NCI-H446 treated with DMSO at 0.1 percent for 48 hours (cell line): Measurements from ENCODE around the gene TMEM237.

Source experiments
- DNase-seq: peaks from one replicate; lab custom pipeline; 2025; lab: John Stamatoyannopoulos, UW

The TMEM237 gene

DNA sequence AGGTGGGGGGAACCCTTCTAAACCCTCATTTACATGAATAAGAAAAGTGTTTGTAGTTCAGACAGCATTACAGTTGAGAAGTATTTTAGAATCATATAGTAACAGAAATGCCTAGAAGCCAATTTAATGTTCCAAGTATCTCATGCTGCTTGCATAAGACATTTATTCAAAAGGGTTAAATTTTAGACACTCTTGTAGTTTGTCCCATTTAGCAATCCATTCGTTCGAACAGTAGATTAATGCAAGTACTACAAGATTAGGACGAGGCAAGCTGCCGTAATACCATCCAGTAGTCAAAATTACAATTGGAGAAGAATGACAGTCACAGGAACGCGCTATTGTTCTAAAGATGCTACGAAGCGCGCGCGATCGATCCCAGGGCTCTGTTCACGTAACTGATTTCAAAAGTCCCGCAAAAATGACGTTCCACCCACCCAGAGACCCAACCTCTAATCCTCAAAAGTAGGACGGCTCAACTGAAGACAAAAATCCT lies 1.2 kb downstream of the TMEM237 start:
- no peak for DNase-seq

DNA sequence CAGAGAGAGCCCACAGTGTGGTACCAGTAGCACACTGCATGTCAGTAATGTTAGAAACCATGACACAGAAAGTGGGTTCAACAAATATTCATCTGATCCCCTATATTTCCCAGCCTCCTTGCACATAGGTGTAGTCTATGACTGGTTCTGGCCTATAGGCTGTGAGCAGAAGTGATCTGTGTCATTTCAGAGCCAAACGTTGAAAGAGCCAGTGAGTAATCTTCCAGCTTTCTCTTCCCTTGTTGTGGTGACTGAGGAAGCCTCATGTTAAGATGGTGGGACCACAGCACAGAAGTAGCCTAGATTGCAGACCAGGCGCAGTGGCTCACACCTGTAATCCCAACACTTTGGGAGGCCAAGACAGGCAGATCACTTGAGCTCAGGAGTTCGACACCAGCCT lies 4.1 kb downstream of the TMEM237 start:
- no peak for DNase-seq

DNA sequence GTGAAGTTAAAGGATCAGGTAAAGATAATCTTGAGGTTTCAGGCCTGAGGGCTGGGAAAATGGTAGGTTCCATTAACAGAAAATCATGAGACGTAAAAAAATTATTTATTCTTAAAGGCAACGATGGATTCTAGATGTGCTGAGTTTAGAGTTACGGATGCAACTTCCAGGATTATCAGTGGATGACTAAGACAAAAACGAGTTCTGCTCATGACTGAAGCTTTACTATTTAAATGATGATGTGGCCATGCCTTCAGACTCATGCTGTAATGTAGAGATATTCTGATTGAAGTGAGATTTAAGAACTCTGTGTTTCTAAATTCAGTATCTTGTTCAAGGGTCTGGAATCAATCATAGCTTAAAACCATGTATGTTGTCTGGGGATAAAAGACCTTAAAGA lies 5.0 kb downstream of the TMEM237 start:
- DNase-seq: no peak

- DNase-seq: no peak
These were observed 9.5 kb downstream of the TMEM237 start for GRCh38 chr2:201633661-201634249.

- no peak for DNase-seq
These were observed 12.3 kb downstream of the TMEM237 start for GRCh38 chr2:201631041-201631440.

- no peak for DNase-seq
These were observed 12.7 kb downstream of the TMEM237 start for GRCh38 chr2:201630577-201630976.

DNA sequence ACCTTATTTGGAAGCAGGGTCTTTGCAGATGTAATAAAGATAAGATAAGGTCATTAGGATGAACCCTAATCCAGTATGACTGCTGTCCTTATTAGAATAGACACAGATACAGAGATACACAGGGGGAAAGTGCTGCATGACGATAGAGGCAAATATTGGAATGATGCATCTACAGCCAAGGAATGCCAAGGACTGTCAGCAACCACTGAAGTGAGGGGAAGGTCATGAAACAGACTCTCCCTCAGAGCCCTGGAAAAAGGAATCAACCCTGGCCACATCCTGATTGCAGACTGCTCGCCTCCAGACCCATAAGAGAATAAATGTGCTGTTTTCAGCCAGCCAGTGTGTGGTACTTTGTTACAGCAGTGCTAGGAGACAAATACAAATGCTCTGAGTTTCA lies 14.8 kb downstream of the TMEM237 start:
- DNase-seq: no peak

DNA sequence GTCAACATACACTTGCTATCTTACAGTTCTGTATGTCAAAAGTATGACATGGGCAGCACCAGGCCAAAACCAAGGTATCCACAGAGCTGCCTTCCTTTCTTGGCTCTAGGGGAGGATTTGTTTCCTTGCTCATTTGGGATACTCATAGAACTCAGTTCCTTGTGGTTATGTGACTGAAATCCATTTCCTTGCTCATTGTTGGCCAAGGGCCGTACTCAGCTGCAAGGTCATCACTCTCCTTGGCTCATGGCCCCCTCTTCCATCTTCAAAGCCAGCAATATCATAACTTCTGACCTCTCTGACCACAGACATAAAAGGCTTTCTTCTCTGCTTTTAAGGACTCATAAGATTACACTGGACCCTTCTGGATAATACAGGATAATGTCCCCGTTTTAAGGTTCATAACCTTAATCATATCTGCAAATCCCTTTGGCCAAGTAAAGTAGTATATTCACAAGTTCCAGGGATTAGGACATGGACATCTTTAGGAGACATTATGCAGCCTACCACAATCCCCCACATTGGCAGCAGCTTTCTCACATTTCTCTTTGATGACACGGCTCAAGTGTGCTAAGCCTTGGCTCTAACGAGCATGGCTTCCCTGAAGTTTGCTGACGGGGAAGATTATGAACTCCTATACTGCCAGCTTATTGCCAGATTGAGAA lies 20.9 kb downstream of the TMEM237 start:
- no peak for DNase-seq

GRCh38 chr2:201621293-201621999 lies 21.9 kb downstream of the TMEM237 start:
- no peak for DNase-seq

- no peak for DNase-seq
These were observed 24.3 kb downstream of the TMEM237 start for GRCh38 chr2:201618744-201619662.

- no peak for DNase-seq
These were observed 35.3 kb downstream of the TMEM237 start for GRCh38 chr2:201608021-201608420.

DNA sequence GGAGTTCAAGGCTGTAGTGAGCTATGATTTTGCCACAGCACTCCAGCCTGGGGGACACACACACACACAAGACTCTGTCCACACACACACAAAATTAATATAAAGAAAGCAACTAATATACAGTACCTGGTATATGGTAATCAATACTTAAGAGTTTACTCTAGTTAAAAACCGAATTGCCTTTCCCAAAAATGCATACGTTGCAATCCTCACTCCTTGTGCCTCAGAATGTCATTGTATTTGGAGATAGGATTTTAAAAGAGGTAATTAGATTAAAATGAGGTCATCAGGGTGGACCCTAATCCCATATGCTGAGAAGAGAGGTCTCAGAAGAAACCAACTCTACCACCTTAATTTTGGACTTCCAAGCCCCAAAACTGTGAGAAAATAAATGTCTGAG lies 35.7 kb downstream of the TMEM237 start:
- no peak for DNase-seq

- DNase-seq: no peak
These were observed 42.4 kb downstream of the TMEM237 start for GRCh38 chr2:201600906-201601305.

DNA sequence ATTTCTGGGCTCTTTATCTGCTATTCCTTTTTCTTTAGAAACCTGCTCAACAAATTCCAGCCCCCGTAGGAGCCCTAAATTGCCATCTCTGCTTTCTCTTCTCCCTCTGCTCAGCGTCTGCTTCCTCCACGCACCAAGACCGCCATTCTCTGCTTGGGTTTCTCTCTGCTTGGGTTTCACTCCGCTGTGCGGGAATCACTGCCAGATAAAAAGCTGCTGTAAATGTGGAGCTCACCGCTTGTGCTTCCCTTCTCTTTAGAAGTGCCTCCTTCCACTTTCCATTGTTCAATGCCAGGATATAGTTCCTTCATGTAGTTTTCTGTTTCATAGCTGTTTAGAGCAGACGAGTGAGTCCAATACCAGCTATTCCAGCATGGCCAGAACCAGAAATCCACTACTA lies 45.9 kb downstream of the TMEM237 start:
- DNase-seq: no peak

- DNase-seq: no peak
These were observed 62.8 kb downstream of the TMEM237 start for GRCh38 chr2:201580486-201580885.

DNA sequence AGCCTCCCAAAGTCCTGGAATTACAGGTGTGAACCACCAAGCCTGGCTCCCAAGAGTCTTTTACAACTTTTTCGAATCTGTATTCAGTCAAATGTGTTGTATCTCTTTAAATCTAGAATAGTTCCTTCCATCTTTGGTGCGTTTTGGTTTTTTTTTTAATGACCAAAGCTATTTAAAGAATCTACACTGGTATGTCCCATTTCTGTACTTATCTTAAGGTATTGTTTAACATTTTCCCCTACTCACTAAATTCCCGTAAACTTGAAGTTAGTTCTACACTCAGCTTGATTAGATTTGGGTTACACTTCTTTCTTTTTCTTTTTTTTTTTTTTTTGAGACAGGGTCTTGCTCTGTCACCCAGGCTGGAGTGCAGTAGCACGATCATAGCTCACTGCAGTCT lies 63.8 kb downstream of the TMEM237 start:
- no peak for DNase-seq

GRCh38 chr2:201575971-201576370 lies 67.3 kb downstream of the TMEM237 start:
- DNase-seq: no peak

- DNase-seq: no peak
These were observed 68.5 kb downstream of the TMEM237 start for GRCh38 chr2:201574766-201575165.

DNA sequence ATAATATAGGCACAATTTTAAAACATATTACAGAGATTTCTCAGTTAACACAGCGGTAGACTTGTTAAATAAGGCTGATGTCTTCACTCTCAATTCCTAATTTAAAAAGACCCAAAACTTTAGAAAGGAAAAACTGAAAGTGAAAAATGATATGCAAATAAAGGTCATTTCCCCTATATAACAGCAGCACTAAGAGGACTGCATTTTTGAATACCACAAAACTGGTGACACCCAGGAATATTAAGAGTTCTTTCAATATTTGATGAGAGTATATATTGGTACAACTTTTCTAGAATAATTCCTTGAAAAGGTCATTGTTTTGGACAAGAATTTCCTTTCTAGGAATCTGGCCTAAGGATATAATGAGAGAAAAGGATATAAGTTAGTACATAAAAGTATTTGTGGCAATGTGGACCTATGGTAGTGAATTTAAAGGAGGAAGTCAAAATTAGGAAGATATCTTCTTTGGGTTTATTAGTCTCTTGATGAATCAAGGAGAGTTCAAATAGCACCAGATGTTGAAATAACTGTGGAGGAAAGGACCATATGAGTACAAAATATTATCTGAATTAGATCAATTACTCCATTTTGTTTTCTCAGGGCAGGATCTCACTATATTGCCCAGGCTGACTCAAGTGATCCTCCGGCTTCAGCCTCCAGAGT lies 70.3 kb downstream of the TMEM237 start:
- no peak for DNase-seq
